ENCODE measurements around the gene SLC4A7. TPM values are rescaled to one million over a fixed set of nuclear protein-coding genes. Genes with fewer than 3 reads are reported as not detected.

SLC4A7 gene
- total and polyA plus RNA-seq, 2 donors (not counting 1 experiment from before 2014, with no cell fraction given), result 23.8 to 214 TPM

DNA sequence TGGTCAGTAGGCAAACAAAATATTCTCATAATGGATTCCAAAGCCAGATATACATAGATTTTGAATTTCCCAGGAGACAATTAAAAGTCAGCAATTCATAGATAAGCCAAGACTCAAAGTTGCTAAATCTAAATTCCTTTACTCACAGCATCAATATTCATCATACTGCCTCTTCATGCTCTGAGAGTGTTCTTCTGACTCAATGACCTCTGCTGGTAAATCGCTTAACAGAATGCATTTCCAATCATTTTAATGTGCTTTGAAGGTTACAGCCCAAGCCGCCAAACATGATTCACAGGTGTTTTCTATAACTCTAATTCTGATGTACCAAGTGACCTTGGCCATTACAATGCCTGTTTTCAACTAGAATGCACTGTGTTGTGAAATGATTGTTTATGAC, 24.2 kb upstream of the SLC4A7 start:
- no peak for DNase-seq (ENCODE audit: low read depth in 2 of 2)
- H2AFZ ChIP-seq (ENCODE audit: low read length), result no peak overlapping the region
- no peaks in the 10 kb centered on the region for H3K36me3 ChIP-seq (ENCODE audit: control insufficient read depth, insufficient read depth, low read length)
- H3K4me1 ChIP-seq (ENCODE audit: control insufficient read depth, extremely low read depth, insufficient read depth, low read length), result peaks cover 10% of the 10 kb centered on the region
- H3K27ac ChIP-seq (ENCODE audit: insufficient read depth, low read length), result no peak overlapping the region
- no peaks in the 10 kb centered on the region for H4K20me1 ChIP-seq (ENCODE audit: control insufficient read depth, extremely low read depth, insufficient read depth, low read length)
- no peaks in the 10 kb centered on the region for H3K9me3 ChIP-seq (ENCODE audit: control insufficient read depth, insufficient read depth, low read depth, low read length)
- H3K9ac ChIP-seq (ENCODE audit: insufficient read depth, low read length), result no peak overlapping the region
- no peaks in the 10 kb centered on the region for H3K27me3 ChIP-seq (ENCODE audit: control insufficient read depth, insufficient read depth, low read length)
- no peak overlapping the region for H3K4me2 ChIP-seq (ENCODE audit: extremely low read depth, insufficient read depth, low read length)
- H3K79me2 ChIP-seq (ENCODE audit: control insufficient read depth, insufficient read depth, low read length), result no peaks in the 10 kb centered on the region
- H3K4me3 ChIP-seq (replicated peaks in 1 of 4; ENCODE audit: control extremely low read depth in 1 of 4, insufficient read depth in 1 of 4, low read depth in 3 of 4, low read length in 4 of 4), result no peak overlapping the region
- TF ChIP-seq, protein P1, sequence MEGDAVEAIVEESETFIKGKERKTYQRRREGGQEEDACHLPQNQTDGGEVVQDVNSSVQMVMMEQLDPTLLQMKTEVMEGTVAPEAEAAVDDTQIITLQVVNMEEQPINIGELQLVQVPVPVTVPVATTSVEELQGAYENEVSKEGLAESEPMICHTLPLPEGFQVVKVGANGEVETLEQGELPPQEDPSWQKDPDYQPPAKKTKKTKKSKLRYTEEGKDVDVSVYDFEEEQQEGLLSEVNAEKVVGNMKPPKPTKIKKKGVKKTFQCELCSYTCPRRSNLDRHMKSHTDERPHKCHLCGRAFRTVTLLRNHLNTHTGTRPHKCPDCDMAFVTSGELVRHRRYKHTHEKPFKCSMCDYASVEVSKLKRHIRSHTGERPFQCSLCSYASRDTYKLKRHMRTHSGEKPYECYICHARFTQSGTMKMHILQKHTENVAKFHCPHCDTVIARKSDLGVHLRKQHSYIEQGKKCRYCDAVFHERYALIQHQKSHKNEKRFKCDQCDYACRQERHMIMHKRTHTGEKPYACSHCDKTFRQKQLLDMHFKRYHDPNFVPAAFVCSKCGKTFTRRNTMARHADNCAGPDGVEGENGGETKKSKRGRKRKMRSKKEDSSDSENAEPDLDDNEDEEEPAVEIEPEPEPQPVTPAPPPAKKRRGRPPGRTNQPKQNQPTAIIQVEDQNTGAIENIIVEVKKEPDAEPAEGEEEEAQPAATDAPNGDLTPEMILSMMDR (conservative IDR thresholded peaks at IDR 0.05 in 1 of 2, IDR thresholded peaks at IDR 0.05 in 1 of 2; ENCODE audit: low read depth in 1 of 2, low read length in 2 of 2), result no peak
- no peak for TF ChIP-seq EZH2 (IDR thresholded peaks at IDR 0.05; ENCODE audit: low read length, missing control alignments)

DNA sequence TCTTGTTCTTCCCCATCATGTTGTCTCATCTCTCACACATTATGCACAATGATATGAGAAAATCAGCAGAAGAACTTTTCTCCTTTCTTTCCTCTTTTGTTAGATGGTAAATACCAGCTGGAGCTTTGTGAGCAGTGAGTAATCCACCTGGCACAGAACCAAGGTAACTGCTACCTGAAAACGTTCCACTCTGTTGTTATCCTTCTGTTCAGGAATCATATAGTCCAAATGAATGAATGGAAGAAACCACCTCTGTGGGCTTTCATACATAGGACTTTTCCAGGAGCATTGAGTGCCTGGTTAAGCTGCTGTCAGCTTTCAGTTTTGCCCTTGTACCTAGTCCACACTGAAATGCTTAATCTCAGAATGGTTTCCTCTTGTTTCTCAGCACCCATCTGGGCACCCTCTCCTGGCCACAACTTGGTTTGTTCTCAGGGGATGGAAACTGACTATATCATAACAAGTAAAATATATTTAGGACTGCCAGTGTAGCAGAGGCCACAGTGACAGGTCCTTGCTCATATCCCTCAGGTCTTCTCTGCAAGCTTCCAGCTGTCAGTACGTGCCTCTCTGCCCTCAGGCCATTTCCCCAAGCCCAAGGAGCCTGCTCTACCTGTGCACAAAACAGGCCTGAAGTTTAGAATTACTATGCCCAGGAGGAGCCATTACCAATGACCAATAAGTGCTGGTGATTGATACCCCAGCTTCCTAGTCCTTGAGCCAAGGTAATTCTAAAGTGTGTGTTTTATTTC, 23.5 kb upstream of the SLC4A7 start:
- no peak overlapping the region for H3K4me2 ChIP-seq (ENCODE audit: extremely low read depth, insufficient read depth, low read length)

DNA sequence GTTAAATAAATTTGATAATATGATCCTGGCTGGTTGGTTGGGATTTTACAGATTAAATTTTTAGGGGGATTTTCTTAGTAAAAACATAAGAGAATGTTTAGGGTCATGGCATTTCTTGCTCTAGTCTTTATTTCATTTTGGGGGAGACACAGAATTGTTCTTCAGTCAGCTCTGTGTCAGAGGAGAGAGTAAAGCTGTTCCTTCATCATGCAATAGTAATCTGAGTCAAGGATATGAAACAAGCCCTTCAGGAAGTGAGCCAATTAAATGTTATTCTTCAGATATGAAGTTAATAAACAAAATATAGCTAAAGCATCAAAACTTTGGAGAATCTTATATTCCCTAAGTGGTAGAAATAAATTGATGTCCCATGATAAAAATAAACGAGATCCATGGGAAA, 22.9 kb upstream of the SLC4A7 start:
- Histone ChIP-seq H3K9ac (ENCODE audit: insufficient read depth, low read length) (no peak overlapping the region), H2AFZ (ENCODE audit: low read length) (no peak overlapping the region), H4K20me1 (ENCODE audit: control insufficient read depth, extremely low read depth, insufficient read depth, low read length) (no peaks in the 10 kb centered on the region), H3K4me3 (replicated peaks in 1 of 4; ENCODE audit: control extremely low read depth in 1 of 4, insufficient read depth in 1 of 4, low read depth in 3 of 4, low read length in 4 of 4) (no peak overlapping the region), H3K36me3 (ENCODE audit: control insufficient read depth, insufficient read depth, low read length) (no peaks in the 10 kb centered on the region), H3K27me3 (ENCODE audit: control insufficient read depth, insufficient read depth, low read length) (no peaks in the 10 kb centered on the region), H3K4me2 (ENCODE audit: extremely low read depth, insufficient read depth, low read length) (no peak overlapping the region), H3K79me2 (ENCODE audit: control insufficient read depth, insufficient read depth, low read length) (no peaks in the 10 kb centered on the region), H3K4me1 (ENCODE audit: control insufficient read depth, extremely low read depth, insufficient read depth, low read length) (peaks cover 10% of the 10 kb centered on the region), H3K27ac (ENCODE audit: insufficient read depth, low read length) (no peak overlapping the region), H3K9me3 (ENCODE audit: control insufficient read depth, insufficient read depth, low read depth, low read length) (no peaks in the 10 kb centered on the region)
- DNase-seq (ENCODE audit: low read depth in 2 of 2), result peak in 1 of 2 donors; percentile 69
- TF ChIP-seq EZH2 (IDR thresholded peaks at IDR 0.05; ENCODE audit: low read length, missing control alignments), result no peak

More for the DNA sequence above, 23.5 kb upstream of the SLC4A7 start:
- no peaks in the 10 kb centered on the region for H3K79me2 ChIP-seq (ENCODE audit: control insufficient read depth, insufficient read depth, low read length)
- H3K4me1 ChIP-seq (ENCODE audit: control insufficient read depth, extremely low read depth, insufficient read depth, low read length), result peaks cover 10% of the 10 kb centered on the region
- no peaks in the 10 kb centered on the region for H3K27me3 ChIP-seq (ENCODE audit: control insufficient read depth, insufficient read depth, low read length)
- no peak overlapping the region for H2AFZ ChIP-seq (ENCODE audit: low read length)
- H3K4me3 ChIP-seq (replicated peaks in 1 of 4; ENCODE audit: control extremely low read depth in 1 of 4, insufficient read depth in 1 of 4, low read depth in 3 of 4, low read length in 4 of 4), result no peak overlapping the region
- no peaks in the 10 kb centered on the region for H3K36me3 ChIP-seq (ENCODE audit: control insufficient read depth, insufficient read depth, low read length)
- no peak overlapping the region for H3K9ac ChIP-seq (ENCODE audit: insufficient read depth, low read length)
- no peaks in the 10 kb centered on the region for H3K9me3 ChIP-seq (ENCODE audit: control insufficient read depth, insufficient read depth, low read depth, low read length)
- peak in 1 of 2 donors; percentile 68 for DNase-seq (ENCODE audit: low read depth in 2 of 2)
- H4K20me1 ChIP-seq (ENCODE audit: control insufficient read depth, extremely low read depth, insufficient read depth, low read length), result no peaks in the 10 kb centered on the region
- H3K27ac ChIP-seq (ENCODE audit: insufficient read depth, low read length), result no peak overlapping the region
- no peak for TF ChIP-seq EZH2 (IDR thresholded peaks at IDR 0.05; ENCODE audit: low read length, missing control alignments)
- TF ChIP-seq, protein P1 (conservative IDR thresholded peaks at IDR 0.05 in 1 of 2, IDR thresholded peaks at IDR 0.05 in 1 of 2; ENCODE audit: low read depth in 1 of 2, low read length in 2 of 2), result no peak
